Activated CD4-positive, alpha-beta T cell treated with anti-CD3 and anti-CD28 coated beads for 36 hours (primary cell): ENCODE data around the gene GPC6. TPM values are rescaled to one million over a fixed set of nuclear protein-coding genes. Genes with fewer than 3 reads are reported as not detected.
"Not testable (repeated sequence)": the region's sequence is repeated elsewhere in the genome, so short reads cannot be mapped to it uniquely, and the experiment has no call there.

Experiments
- ATAC-seq: fragments of 200-7000 bp; cut with Tn5 transposase; one replicate; pipeline ENCODE4 v1.10.0; 2021; ENCODE audit warnings: mild to moderate bottlenecking, moderate library complexity
- CTCF ChIA-PET: fragments of 350-600 bp; sonication (Branson Sonifier 250); formaldehyde crosslinking; loops from one replicate; lab custom pipeline; 2021; ENCODE audit warnings: antibody characterized with exemption; lab: Charles Lee
- POLR2A ChIA-PET: fragments of 350-600 bp; sonication (Branson Sonifier 250); formaldehyde crosslinking; loops from one replicate; lab custom pipeline; 2021; ENCODE audit warnings: antibody characterized with exemption, inconsistent platforms; lab: Charles Lee
- DNase-seq: peaks from one replicate; pipeline ENCODE4 v3.0.0-alpha.2; 2020
- H3K27ac Mint-ChIP-seq: one replicate; pipeline ENCODE4 v1.8.0; 2021; ENCODE audit warnings: mixed read lengths
- H3K27me3 Mint-ChIP-seq: one replicate; pipeline ENCODE4 v1.8.0; 2021; ENCODE audit warnings: mixed read lengths
- H3K36me3 Mint-ChIP-seq: one replicate; pipeline ENCODE4 v1.8.0; 2021; ENCODE audit warnings: low read depth, mixed read lengths
- H3K4me1 Mint-ChIP-seq: one replicate; pipeline ENCODE4 v1.8.0; 2021; ENCODE audit warnings: mixed read lengths
- H3K4me3 Mint-ChIP-seq: one replicate; pipeline ENCODE4 v1.8.0; 2021; ENCODE audit warnings: mild to moderate bottlenecking, moderate library complexity, mixed read lengths
- H3K9me3 Mint-ChIP-seq: one replicate; pipeline ENCODE4 v1.8.0; 2021; ENCODE audit warnings: low read depth, mixed read lengths
- intact Hi-C, 2 experiments: fragments of 100-400 bp; cut with DNase I in 1 of 2; cut with micrococcal nuclease in 1 of 2; formaldehyde crosslinking; loops; one replicate each; pipeline versions ENCODE4 v1.14.2 to v1.15.1; 2022 to 2024; cut with DNase I, micrococcal nuclease
- total RNA-seq, 2 experiments: library from RNA; stranded (reverse); gene quantifications; one replicate each; pipeline ENCODE4 v1.2.3, GENCODE V29; 2021

The GPC6 gene
- total RNA-seq, 2 experiments from 2014 or later: not detected

GRCh38 chr13:93304868-93305613, 78.4 kb downstream of the GPC6 start:
- no peaks in the 10 kb centered on the region for H3K4me1 Mint-ChIP-seq
- no peak for DNase-seq
- ChIA-PET POLR2A (no interaction called here), CTCF (no interaction called here)
- no peak overlapping the region for H3K27ac Mint-ChIP-seq
- H3K27me3 Mint-ChIP-seq: no peaks in the 10 kb centered on the region
- H3K9me3 Mint-ChIP-seq: no peaks in the 10 kb centered on the region
- H3K36me3 Mint-ChIP-seq: no peaks in the 10 kb centered on the region
- ATAC-seq: no peak
- intact Hi-C loops: no loop called here
- H3K4me3 Mint-ChIP-seq: no peak overlapping the region

GRCh38 chr13:93305886-93306285, 79.3 kb downstream of the GPC6 start:
- Mint-ChIP-seq H3K4me3 (no peak overlapping the region), H3K4me1 (no peaks in the 10 kb centered on the region), H3K9me3 (no peaks in the 10 kb centered on the region), H3K27me3 (no peaks in the 10 kb centered on the region), H3K27ac (no peak overlapping the region), H3K36me3 (no peaks in the 10 kb centered on the region)
- no peak for ATAC-seq
- POLR2A ChIA-PET: no interaction called here
- no peak for DNase-seq
- intact Hi-C loops: no loop called here
- CTCF ChIA-PET: no interaction called here

GRCh38 chr13:93307136-93307535, 80.5 kb downstream of the GPC6 start:
- Mint-ChIP-seq H3K36me3 (no peaks in the 10 kb centered on the region), H3K27me3 (no peaks in the 10 kb centered on the region), H3K27ac (no peak overlapping the region), H3K9me3 (no peaks in the 10 kb centered on the region), H3K4me3 (no peak overlapping the region), H3K4me1 (no peaks in the 10 kb centered on the region)
- CTCF ChIA-PET: no interaction called here
- intact Hi-C loops: no loop called here
- POLR2A ChIA-PET: no interaction called here
- ATAC-seq: no peak
- no peak for DNase-seq

GRCh38 chr13:93307651-93308050, 81.0 kb downstream of the GPC6 start:
- no peaks in the 10 kb centered on the region for H3K27me3 Mint-ChIP-seq
- no peaks in the 10 kb centered on the region for H3K36me3 Mint-ChIP-seq
- H3K4me1 Mint-ChIP-seq: no peaks in the 10 kb centered on the region
- H3K9me3 Mint-ChIP-seq: no peaks in the 10 kb centered on the region
- ATAC-seq (no peak), DNase-seq (no peak)
- intact Hi-C loops: no loop called here
- CTCF ChIA-PET: no interaction called here
- no peak overlapping the region for H3K27ac Mint-ChIP-seq
- POLR2A ChIA-PET: no interaction called here
- H3K4me3 Mint-ChIP-seq: no peak overlapping the region

- no peak for DNase-seq
- Mint-ChIP-seq H3K27ac (no peak overlapping the region), H3K4me1 (no peaks in the 10 kb centered on the region), H3K27me3 (peaks cover 2% of the 10 kb centered on the region), H3K4me3 (no peak overlapping the region), H3K36me3 (no peaks in the 10 kb centered on the region), H3K9me3 (no peaks in the 10 kb centered on the region)
- ChIA-PET CTCF (no interaction called here), POLR2A (no interaction called here)
- intact Hi-C loops: no loop called here
- ATAC-seq: no peak
Measured at GRCh38 chr13:93309886-93310523, 83.4 kb downstream of the GPC6 start.

- Mint-ChIP-seq H3K27ac (no peak overlapping the region), H3K4me3 (no peak overlapping the region), H3K9me3 (no peaks in the 10 kb centered on the region), H3K4me1 (no peaks in the 10 kb centered on the region), H3K27me3 (peaks cover 2% of the 10 kb centered on the region), H3K36me3 (no peaks in the 10 kb centered on the region)
- intact Hi-C loops: no loop called here
- ChIA-PET CTCF (no interaction called here), POLR2A (no interaction called here)
- no peak for ATAC-seq
- no peak for DNase-seq
Measured at GRCh38 chr13:93316841-93317240, 90.2 kb downstream of the GPC6 start.

- ChIA-PET CTCF (no interaction called here), POLR2A (no interaction called here)
- Mint-ChIP-seq H3K27me3 (peaks cover 2% of the 10 kb centered on the region), H3K36me3 (no peaks in the 10 kb centered on the region), H3K27ac (no peak overlapping the region), H3K9me3 (peaks cover 1% of the 10 kb centered on the region), H3K4me3 (no peak overlapping the region), H3K4me1 (no peaks in the 10 kb centered on the region)
- intact Hi-C loops: no loop called here
- no peak for ATAC-seq
- no peak for DNase-seq
Measured at GRCh38 chr13:93318534-93319254, 92.1 kb downstream of the GPC6 start.

- Mint-ChIP-seq H3K36me3 (no peaks in the 10 kb centered on the region), H3K4me1 (no peaks in the 10 kb centered on the region), H3K4me3 (no peak overlapping the region), H3K27me3 (peaks cover 2% of the 10 kb centered on the region), H3K27ac (no peak overlapping the region), H3K9me3 (peaks cover 1% of the 10 kb centered on the region)
- ChIA-PET CTCF (no interaction called here), POLR2A (no interaction called here)
- intact Hi-C loops: no loop called here
- ATAC-seq (no peak), DNase-seq (no peak)
Measured at GRCh38 chr13:93320942-93321341, 94.3 kb downstream of the GPC6 start.

GRCh38 chr13:93323880-93324279, 97.3 kb downstream of the GPC6 start:
- ATAC-seq, H3K27ac Mint-ChIP-seq, intact Hi-C loops, POLR2A ChIA-PET, CTCF ChIA-PET, H3K4me3 Mint-ChIP-seq, H3K9me3 Mint-ChIP-seq, H3K27me3 Mint-ChIP-seq, DNase-seq, H3K4me1 Mint-ChIP-seq, H3K36me3 Mint-ChIP-seq: not testable (repeated sequence)

- H3K4me3 Mint-ChIP-seq: no peak overlapping the region
- H3K36me3 Mint-ChIP-seq: no peaks in the 10 kb centered on the region
- DNase-seq (no peak), ATAC-seq (no peak)
- H3K27ac Mint-ChIP-seq: no peak overlapping the region
- ChIA-PET CTCF (no interaction called here), POLR2A (no interaction called here)
- H3K4me1 Mint-ChIP-seq: no peaks in the 10 kb centered on the region
- peaks cover 4% of the 10 kb centered on the region for H3K9me3 Mint-ChIP-seq
- peaks cover 2% of the 10 kb centered on the region for H3K27me3 Mint-ChIP-seq
- intact Hi-C loops: no loop called here
Measured at GRCh38 chr13:93325303-93326233, 99.0 kb downstream of the GPC6 start.

GRCh38 chr13:93326234-93326811, 99.7 kb downstream of the GPC6 start:
- Mint-ChIP-seq H3K4me3 (no peak overlapping the region), H3K27ac (no peak overlapping the region), H3K9me3 (peaks cover 4% of the 10 kb centered on the region), H3K4me1 (no peaks in the 10 kb centered on the region), H3K27me3 (peaks cover 2% of the 10 kb centered on the region), H3K36me3 (no peaks in the 10 kb centered on the region)
- no peak for DNase-seq
- no peak for ATAC-seq
- POLR2A ChIA-PET: no interaction called here
- intact Hi-C loops: no loop called here
- CTCF ChIA-PET: no interaction called here
